ENCODE data around the gene LARGE1.

The LARGE1 gene

GRCh38 chr22:33710326-33710725, 209.9 kb downstream of the LARGE1 start:
- Histone ChIP-seq H3K9ac (ENCODE audit: low read length) (no peak overlapping the region), H3K4me2 (ENCODE audit: low read length) (no peak overlapping the region), H3K4me1 (ENCODE audit: insufficient read depth, low read length, severe bottlenecking) (no peaks in the 10 kb centered on the region), H3K36me3 (ENCODE audit: insufficient read depth, low read length) (no peaks in the 10 kb centered on the region; the same call in 1 of the 2 replicates), H2AFZ (ENCODE audit: low read length) (no peak overlapping the region), H3K9me2 (ENCODE audit: low read depth, low read length) (no peaks in the 10 kb centered on the region), H4K20me1 (ENCODE audit: insufficient read depth, low read length) (no peaks in the 10 kb centered on the region), H3K27me3 (ENCODE audit: insufficient read depth, low read length) (no peaks in the 10 kb centered on the region), H3F3A (ENCODE audit: insufficient read depth, low read length) (no peaks in the 10 kb centered on the region), H3K79me2 (ENCODE audit: insufficient read depth, low read length) (no peaks in the 10 kb centered on the region), H3K9me3 (ENCODE audit: low read length) (no peaks in the 10 kb centered on the region), H3K27ac (ENCODE audit: low read depth, low read length, poor library complexity, severe bottlenecking) (no peak overlapping the region), H3K4me3 (ENCODE audit: low read depth, low read length, poor library complexity, severe bottlenecking) (no peak overlapping the region)
- TF ChIP-seq EZH2 (IDR thresholded peaks at IDR 0.05; ENCODE audit: borderline replicate concordance, low read length), result no peak
- TF ChIP-seq CTCF (IDR thresholded peaks at IDR 0.05; ENCODE audit: low read length), result no peak

GRCh38 chr22:33707581-33707980, 212.7 kb downstream of the LARGE1 start:
- H2AFZ ChIP-seq (ENCODE audit: low read length), result no peak overlapping the region
- no peaks in the 10 kb centered on the region; the same call in 1 of the 2 replicates for H3K36me3 ChIP-seq (ENCODE audit: insufficient read depth, low read length)
- no peak overlapping the region for H3K4me3 ChIP-seq (ENCODE audit: low read depth, low read length, poor library complexity, severe bottlenecking)
- no peaks in the 10 kb centered on the region for H4K20me1 ChIP-seq (ENCODE audit: insufficient read depth, low read length)
- no peaks in the 10 kb centered on the region for H3F3A ChIP-seq (ENCODE audit: insufficient read depth, low read length)
- H3K4me2 ChIP-seq (ENCODE audit: low read length), result no peak overlapping the region
- no peaks in the 10 kb centered on the region for H3K79me2 ChIP-seq (ENCODE audit: insufficient read depth, low read length)
- H3K27ac ChIP-seq (ENCODE audit: low read depth, low read length, poor library complexity, severe bottlenecking), result no peak overlapping the region
- no peak overlapping the region for H3K9ac ChIP-seq (ENCODE audit: low read length)
- no peaks in the 10 kb centered on the region for H3K9me2 ChIP-seq (ENCODE audit: low read depth, low read length)
- H3K9me3 ChIP-seq (ENCODE audit: low read length), result no peaks in the 10 kb centered on the region
- TF ChIP-seq CTCF (IDR thresholded peaks at IDR 0.05; ENCODE audit: low read length), result no peak
- no peak for TF ChIP-seq EZH2 (IDR thresholded peaks at IDR 0.05; ENCODE audit: borderline replicate concordance, low read length)
- H3K4me1 ChIP-seq (ENCODE audit: insufficient read depth, low read length, severe bottlenecking), result no peaks in the 10 kb centered on the region
- H3K27me3 ChIP-seq (ENCODE audit: insufficient read depth, low read length), result no peaks in the 10 kb centered on the region

GRCh38 chr22:33706100-33706499, 214.2 kb downstream of the LARGE1 start:
- no peak for TF ChIP-seq EZH2 (IDR thresholded peaks at IDR 0.05; ENCODE audit: borderline replicate concordance, low read length)
- no peak for TF ChIP-seq CTCF (IDR thresholded peaks at IDR 0.05; ENCODE audit: low read length)
- H3K4me2 ChIP-seq (ENCODE audit: low read length), result no peak overlapping the region
- no peaks in the 10 kb centered on the region for H3F3A ChIP-seq (ENCODE audit: insufficient read depth, low read length)

More at GRCh38 chr22:33706100-33706499, 214.2 kb downstream of the LARGE1 start:
- no peaks in the 10 kb centered on the region for H4K20me1 ChIP-seq (ENCODE audit: insufficient read depth, low read length)
- H3K4me3 ChIP-seq (ENCODE audit: low read depth, low read length, poor library complexity, severe bottlenecking), result no peak overlapping the region
- H3K79me2 ChIP-seq (ENCODE audit: insufficient read depth, low read length), result no peaks in the 10 kb centered on the region
- H2AFZ ChIP-seq (ENCODE audit: low read length), result no peak overlapping the region
- no peaks in the 10 kb centered on the region for H3K9me2 ChIP-seq (ENCODE audit: low read depth, low read length)
- no peak overlapping the region for H3K9ac ChIP-seq (ENCODE audit: low read length)
- no peaks in the 10 kb centered on the region for H3K27me3 ChIP-seq (ENCODE audit: insufficient read depth, low read length)
- H3K4me1 ChIP-seq (ENCODE audit: insufficient read depth, low read length, severe bottlenecking), result no peaks in the 10 kb centered on the region
- H3K36me3 ChIP-seq (ENCODE audit: insufficient read depth, low read length), result no peaks in the 10 kb centered on the region; the same call in 1 of the 2 replicates
- no peak overlapping the region for H3K27ac ChIP-seq (ENCODE audit: low read depth, low read length, poor library complexity, severe bottlenecking)
- H3K9me3 ChIP-seq (ENCODE audit: low read length), result no peaks in the 10 kb centered on the region
